ENCODE measurements around the gene TEX14. TPM values are rescaled to one million over a fixed set of nuclear protein-coding genes. Genes with fewer than 3 reads are reported as not detected.

The TEX14 gene
- total RNA-seq, 1 donor from 2014 or later: 0.34 TPM

DNA sequence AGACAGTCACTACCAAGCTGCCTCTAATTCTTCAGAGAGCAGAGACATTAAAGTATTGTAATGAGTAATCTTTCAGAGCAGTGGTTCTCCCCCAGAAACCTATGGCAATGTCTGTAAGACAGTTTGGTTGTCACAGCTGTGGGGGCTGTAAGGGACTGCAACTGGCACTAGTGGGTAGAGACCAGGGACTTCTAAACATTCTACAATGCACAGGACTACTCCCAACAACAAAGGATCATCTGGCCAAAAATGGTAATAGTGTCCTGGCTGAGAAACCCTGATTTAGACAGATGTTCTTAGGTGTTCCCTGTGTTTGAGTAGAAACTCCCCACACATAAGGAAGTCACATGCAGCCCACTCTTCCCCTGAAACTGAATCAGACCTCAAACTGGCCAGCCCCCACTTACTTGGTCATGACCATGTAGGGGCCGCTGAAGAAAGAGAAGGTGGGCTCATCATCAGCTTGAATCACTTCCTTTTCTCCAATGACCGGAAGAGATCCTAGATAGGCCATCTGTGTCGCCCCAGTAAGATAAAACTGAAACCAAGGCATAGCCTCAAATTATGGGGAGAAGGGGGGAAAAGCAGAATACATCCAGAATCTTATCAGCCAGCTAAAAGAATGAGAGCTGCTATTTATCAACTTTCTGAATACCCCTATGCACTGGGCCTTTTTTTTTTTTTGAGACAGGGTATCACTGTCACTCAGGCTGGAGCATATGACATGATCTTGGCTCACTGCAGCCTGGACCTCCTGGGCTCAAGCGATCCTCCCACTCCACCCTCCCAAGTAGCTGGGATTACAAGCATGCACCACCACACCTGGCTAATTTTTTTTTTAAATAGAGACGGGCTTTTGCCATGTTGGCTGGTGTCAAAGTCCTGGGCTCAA is 75.8 kb downstream of the TEX14 start:
- no peak for DNase-seq (ENCODE audit: low spot score in 2 of 2, unreplicated experiment in 2 of 2)
- H3K36me3 Mint-ChIP-seq: no peaks in the 10 kb centered on the region
- H3K9me3 Mint-ChIP-seq: no peaks in the 10 kb centered on the region
- no peak overlapping the region for H3K27ac Mint-ChIP-seq
- TF ChIP-seq, protein P1, sequence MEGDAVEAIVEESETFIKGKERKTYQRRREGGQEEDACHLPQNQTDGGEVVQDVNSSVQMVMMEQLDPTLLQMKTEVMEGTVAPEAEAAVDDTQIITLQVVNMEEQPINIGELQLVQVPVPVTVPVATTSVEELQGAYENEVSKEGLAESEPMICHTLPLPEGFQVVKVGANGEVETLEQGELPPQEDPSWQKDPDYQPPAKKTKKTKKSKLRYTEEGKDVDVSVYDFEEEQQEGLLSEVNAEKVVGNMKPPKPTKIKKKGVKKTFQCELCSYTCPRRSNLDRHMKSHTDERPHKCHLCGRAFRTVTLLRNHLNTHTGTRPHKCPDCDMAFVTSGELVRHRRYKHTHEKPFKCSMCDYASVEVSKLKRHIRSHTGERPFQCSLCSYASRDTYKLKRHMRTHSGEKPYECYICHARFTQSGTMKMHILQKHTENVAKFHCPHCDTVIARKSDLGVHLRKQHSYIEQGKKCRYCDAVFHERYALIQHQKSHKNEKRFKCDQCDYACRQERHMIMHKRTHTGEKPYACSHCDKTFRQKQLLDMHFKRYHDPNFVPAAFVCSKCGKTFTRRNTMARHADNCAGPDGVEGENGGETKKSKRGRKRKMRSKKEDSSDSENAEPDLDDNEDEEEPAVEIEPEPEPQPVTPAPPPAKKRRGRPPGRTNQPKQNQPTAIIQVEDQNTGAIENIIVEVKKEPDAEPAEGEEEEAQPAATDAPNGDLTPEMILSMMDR (IDR thresholded peaks at IDR 0.05; ENCODE audit: unreplicated experiment): no peak
- H3K4me3 Mint-ChIP-seq: no peak overlapping the region
- peaks cover 6% of the 10 kb centered on the region for H3K4me1 Mint-ChIP-seq
- no peaks in the 10 kb centered on the region for H3K27me3 Mint-ChIP-seq (ENCODE audit: low read depth)

DNA sequence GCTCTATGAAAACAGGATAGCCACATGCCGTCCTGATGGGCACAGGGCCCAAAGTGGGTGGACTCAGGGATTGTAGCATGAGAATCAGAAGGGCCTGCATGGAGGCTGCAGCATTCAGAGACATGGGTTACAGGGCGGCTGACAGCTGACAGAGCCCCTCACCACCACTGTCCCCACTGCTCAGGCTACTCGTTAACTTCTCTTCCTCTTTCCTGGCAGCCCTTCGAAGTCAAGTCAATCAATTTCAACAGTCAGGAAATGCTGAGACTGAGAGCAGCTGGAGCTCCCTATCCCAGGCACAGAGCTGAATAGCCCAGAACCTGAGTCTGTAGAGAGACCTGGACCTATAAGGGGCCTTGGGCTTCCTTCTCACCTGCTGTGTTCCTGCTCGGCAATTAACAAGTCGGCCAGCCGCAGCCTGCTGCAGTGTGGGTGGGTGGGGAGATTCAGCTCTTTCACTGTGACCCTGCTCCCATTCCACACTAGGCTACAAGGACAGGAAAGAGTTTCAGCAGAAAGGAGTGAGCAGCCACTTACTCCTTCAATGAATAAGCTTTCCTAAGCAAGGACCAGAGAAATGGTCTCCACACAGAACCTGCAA is 76.9 kb downstream of the TEX14 start:
- H3K36me3 Mint-ChIP-seq: no peaks in the 10 kb centered on the region
- no peak for DNase-seq (ENCODE audit: low spot score in 2 of 2, unreplicated experiment in 2 of 2)
- peaks cover 6% of the 10 kb centered on the region for H3K4me1 Mint-ChIP-seq
- TF ChIP-seq, protein P1 (IDR thresholded peaks at IDR 0.05; ENCODE audit: unreplicated experiment): no peak
- no peak overlapping the region for H3K4me3 Mint-ChIP-seq
- H3K27me3 Mint-ChIP-seq (ENCODE audit: low read depth): no peaks in the 10 kb centered on the region
- H3K27ac Mint-ChIP-seq: no peak overlapping the region
- no peaks in the 10 kb centered on the region for H3K9me3 Mint-ChIP-seq

DNA sequence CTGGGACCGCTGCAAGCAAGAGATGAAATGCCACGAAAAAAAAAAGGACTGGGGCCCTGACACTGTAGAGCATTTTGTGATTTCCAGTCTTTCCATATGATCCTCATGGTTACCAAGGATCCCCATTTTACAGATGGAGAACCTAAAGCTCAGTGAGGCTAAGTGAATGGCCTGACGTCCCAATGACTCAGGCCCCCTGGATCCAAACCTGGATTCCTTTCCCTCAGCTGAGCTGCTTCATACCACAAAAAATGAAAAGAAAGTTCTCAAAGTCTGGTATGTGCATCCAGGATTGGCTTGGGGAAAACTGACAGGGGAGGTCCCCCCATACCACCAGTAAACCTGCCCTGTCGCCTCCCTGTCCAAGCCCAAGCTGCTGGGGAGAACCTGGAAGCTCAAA is 80.5 kb downstream of the TEX14 start:
- Mint-ChIP-seq H3K27me3 (ENCODE audit: low read depth) (no peaks in the 10 kb centered on the region), H3K9me3 (no peaks in the 10 kb centered on the region), H3K4me3 (no peak overlapping the region), H3K27ac (no peak overlapping the region), H3K4me1 (no peaks in the 10 kb centered on the region), H3K36me3 (no peaks in the 10 kb centered on the region)
- DNase-seq (ENCODE audit: low spot score in 2 of 2, unreplicated experiment in 2 of 2): no peak
- TF ChIP-seq, protein P1 (IDR thresholded peaks at IDR 0.05; ENCODE audit: unreplicated experiment): no peak

DNA sequence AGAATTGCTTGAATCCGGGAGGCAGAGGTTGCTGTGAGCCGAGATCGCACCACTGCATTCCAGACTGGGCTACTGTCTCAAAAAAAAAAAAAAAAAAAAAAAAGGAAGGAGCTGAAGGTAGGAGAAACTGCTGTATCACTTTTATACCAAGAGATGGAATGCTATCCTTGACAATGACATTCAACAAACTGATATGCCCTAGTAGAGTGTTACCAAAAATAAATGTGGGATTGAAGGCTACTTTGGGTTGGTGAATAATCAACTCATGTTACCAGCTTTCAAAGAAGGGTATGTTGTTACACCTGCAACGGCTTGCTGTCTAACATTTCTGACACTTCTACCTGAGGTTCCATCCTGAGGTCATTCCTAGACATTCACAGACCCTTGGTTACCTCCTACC is 84.9 kb downstream of the TEX14 start:
- no peaks in the 10 kb centered on the region for H3K4me1 Mint-ChIP-seq
- H3K27ac Mint-ChIP-seq: no peak overlapping the region
- H3K9me3 Mint-ChIP-seq: no peaks in the 10 kb centered on the region
- no peak overlapping the region for H3K4me3 Mint-ChIP-seq
- H3K27me3 Mint-ChIP-seq (ENCODE audit: low read depth): no peaks in the 10 kb centered on the region
- TF ChIP-seq, protein P1 (IDR thresholded peaks at IDR 0.05; ENCODE audit: unreplicated experiment): no peak
- DNase-seq (ENCODE audit: low spot score in 2 of 2, unreplicated experiment in 2 of 2): no peak
- H3K36me3 Mint-ChIP-seq: no peaks in the 10 kb centered on the region

DNA sequence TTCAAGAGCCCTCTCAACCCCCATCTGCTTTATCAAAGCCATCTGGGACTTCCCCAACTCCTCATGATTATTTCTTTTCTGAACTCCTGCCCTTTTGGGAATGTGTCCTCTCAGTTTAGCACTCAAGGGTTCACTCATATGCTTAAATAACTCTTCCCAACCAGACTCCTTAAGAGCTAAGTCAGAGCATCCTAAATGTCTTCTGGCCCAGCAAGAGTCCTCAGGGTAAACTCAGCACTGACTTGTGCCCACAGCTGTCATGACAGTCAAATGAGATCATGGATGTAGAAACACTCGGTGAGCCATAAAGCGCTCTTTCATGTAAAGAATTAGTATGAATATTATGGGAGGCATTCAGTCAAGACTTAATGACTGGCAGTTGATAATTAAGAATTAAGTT is 85.9 kb downstream of the TEX14 start:
- H3K36me3 Mint-ChIP-seq: no peaks in the 10 kb centered on the region
- H3K9me3 Mint-ChIP-seq: no peaks in the 10 kb centered on the region
- no peaks in the 10 kb centered on the region for H3K27me3 Mint-ChIP-seq (ENCODE audit: low read depth)
- TF ChIP-seq, protein P1 (IDR thresholded peaks at IDR 0.05; ENCODE audit: unreplicated experiment): no peak
- no peaks in the 10 kb centered on the region for H3K4me1 Mint-ChIP-seq
- H3K27ac Mint-ChIP-seq: no peak overlapping the region
- no peak for DNase-seq (ENCODE audit: low spot score in 2 of 2, unreplicated experiment in 2 of 2)
- no peak overlapping the region for H3K4me3 Mint-ChIP-seq
